ENCODE measurements around the gene BLVRB.

BLVRB gene

DNA sequence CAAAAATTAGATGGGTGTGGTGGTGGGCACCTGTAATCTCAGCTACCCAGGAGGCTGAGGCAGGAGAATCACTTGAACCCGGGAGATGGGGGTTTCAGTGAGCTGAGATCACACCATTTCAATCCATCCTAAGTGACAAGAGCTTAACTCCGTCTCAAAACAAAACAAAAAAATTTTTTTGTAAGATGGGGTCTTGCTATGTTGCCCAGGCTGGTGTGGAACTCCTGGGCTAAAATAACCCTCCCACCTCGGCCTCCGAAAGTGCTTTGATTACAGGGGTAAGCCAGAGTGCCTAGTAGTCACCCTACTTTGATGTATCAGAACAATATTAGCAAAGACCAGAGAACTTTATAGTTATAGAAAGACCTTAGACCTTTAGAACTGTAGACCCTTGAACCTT, 9.2 kb upstream of the BLVRB start:
- Histone ChIP-seq H3K27ac (ENCODE audit: low read length) (no peak overlapping the region), H4K20me1 (ENCODE audit: insufficient read depth, low read length) (no peaks in the 10 kb centered on the region), H3K4me2 (ENCODE audit: low read length) (no peak overlapping the region), H3K4me3 (ENCODE audit: low read length) (no peak overlapping the region), H3K79me2 (ENCODE audit: low read length) (no peaks in the 10 kb centered on the region), H2AFZ (ENCODE audit: low read depth, low read length) (no peak overlapping the region), H3K9ac (ENCODE audit: low read length) (no peak overlapping the region), H3K4me1 (ENCODE audit: low read length) (no peaks in the 10 kb centered on the region), H3K9me3 (ENCODE audit: insufficient read depth, low read length) (no peaks in the 10 kb centered on the region), H3K36me3 (replicated peaks; ENCODE audit: low read depth, low read length) (no peaks in the 10 kb centered on the region), H3K27me3 (ENCODE audit: low read depth, low read length) (no peaks in the 10 kb centered on the region; the same call in 1 of the 2 replicates)
- TF ChIP-seq, protein P1, sequence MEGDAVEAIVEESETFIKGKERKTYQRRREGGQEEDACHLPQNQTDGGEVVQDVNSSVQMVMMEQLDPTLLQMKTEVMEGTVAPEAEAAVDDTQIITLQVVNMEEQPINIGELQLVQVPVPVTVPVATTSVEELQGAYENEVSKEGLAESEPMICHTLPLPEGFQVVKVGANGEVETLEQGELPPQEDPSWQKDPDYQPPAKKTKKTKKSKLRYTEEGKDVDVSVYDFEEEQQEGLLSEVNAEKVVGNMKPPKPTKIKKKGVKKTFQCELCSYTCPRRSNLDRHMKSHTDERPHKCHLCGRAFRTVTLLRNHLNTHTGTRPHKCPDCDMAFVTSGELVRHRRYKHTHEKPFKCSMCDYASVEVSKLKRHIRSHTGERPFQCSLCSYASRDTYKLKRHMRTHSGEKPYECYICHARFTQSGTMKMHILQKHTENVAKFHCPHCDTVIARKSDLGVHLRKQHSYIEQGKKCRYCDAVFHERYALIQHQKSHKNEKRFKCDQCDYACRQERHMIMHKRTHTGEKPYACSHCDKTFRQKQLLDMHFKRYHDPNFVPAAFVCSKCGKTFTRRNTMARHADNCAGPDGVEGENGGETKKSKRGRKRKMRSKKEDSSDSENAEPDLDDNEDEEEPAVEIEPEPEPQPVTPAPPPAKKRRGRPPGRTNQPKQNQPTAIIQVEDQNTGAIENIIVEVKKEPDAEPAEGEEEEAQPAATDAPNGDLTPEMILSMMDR (IDR thresholded peaks at IDR 0.05; ENCODE audit: low read depth, low read length), result no peak
- TF ChIP-seq EZH2phosphoT487 (IDR thresholded peaks at IDR 0.05; ENCODE audit: low read depth), result no peak

DNA sequence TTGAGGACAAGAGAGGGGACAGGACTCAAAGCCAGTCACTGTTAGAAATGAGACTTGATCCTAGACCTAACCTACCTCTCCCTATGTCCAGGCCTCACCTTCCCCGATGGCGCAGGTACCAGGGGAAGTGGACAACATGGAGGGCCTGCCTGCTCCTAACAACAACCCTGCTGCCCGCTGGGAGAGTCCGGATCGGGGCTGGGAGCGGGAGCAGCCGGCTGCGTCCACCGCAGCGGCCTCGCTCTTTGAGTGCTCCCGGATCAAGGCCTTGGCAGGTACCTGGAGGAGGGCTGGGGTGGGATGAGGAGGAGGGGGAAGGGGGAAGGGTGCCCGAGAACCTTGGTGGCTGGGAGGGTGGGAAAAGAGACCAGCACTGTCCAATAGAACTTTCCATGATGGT, 7.0 kb upstream of the BLVRB start:
- TF ChIP-seq, protein P1 (IDR thresholded peaks at IDR 0.05; ENCODE audit: low read depth, low read length), result no peak
- TF ChIP-seq EZH2phosphoT487 (IDR thresholded peaks at IDR 0.05; ENCODE audit: low read depth), result no peak
- H4K20me1 ChIP-seq (ENCODE audit: insufficient read depth, low read length), result no peaks in the 10 kb centered on the region
- H3K36me3 ChIP-seq (replicated peaks; ENCODE audit: low read depth, low read length), result no peaks in the 10 kb centered on the region
- H3K79me2 ChIP-seq (ENCODE audit: low read length), result no peaks in the 10 kb centered on the region
- no peaks in the 10 kb centered on the region for H3K4me1 ChIP-seq (ENCODE audit: low read length)
- no peak overlapping the region for H3K27ac ChIP-seq (ENCODE audit: low read length)
- no peak overlapping the region for H3K4me2 ChIP-seq (ENCODE audit: low read length)
- no peak overlapping the region for H3K4me3 ChIP-seq (ENCODE audit: low read length)
- H3K9me3 ChIP-seq (ENCODE audit: insufficient read depth, low read length), result no peaks in the 10 kb centered on the region
- no peak overlapping the region for H3K9ac ChIP-seq (ENCODE audit: low read length)
- no peak overlapping the region for H2AFZ ChIP-seq (ENCODE audit: low read depth, low read length)
- no peaks in the 10 kb centered on the region for H3K27me3 ChIP-seq (ENCODE audit: low read depth, low read length)

DNA sequence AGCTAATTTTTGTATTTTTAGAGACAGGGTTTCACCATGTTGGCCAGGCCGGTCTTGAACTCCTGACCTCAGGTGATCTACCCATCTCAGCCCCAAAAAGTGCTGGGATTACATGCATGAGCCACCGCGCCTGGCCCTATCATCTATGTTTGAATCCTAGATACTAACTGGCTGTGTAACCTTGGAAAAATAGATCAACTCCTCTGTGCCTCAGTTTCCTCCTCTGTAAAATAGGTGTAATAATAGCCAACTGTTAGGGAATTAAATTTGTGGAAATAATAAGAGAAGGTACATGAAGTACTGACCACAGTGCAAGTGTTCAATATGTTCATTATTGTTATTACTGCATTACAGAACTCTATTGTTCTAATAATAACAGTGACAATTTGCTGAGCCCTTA, 5.6 kb upstream of the BLVRB start:
- Histone ChIP-seq H3K36me3 (replicated peaks; ENCODE audit: low read depth, low read length) (no peaks in the 10 kb centered on the region), H4K20me1 (ENCODE audit: insufficient read depth, low read length) (no peaks in the 10 kb centered on the region)

DNA sequence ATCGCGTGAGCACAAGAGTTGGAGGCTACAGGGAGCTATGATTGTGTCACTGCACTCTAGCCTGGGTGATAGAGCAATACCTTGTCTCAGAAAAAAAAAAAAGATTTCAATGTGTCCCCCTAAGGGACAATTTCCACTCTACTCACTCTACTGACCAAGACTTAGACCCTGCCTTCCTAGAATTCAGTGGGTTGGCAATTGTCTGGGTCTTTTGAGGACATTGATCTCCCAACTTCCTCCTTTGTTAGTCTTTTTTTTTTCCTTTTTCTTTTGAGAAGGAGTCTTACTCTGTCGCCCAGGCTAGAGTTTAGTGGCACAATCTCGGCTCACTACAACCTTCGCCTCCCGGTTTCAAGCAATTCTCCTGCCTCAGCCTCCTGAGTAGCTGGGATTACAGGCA, 3.5 kb upstream of the BLVRB start:
- Histone ChIP-seq H3K4me2 (ENCODE audit: low read length) (no peak overlapping the region), H3K79me2 (ENCODE audit: low read length) (no peaks in the 10 kb centered on the region), H3K27ac (ENCODE audit: low read length) (no peak overlapping the region), H3K27me3 (ENCODE audit: low read depth, low read length) (no peaks in the 10 kb centered on the region), H4K20me1 (ENCODE audit: insufficient read depth, low read length) (no peaks in the 10 kb centered on the region), H3K9me3 (ENCODE audit: insufficient read depth, low read length) (no peaks in the 10 kb centered on the region), H2AFZ (ENCODE audit: low read depth, low read length) (no peak overlapping the region), H3K4me3 (ENCODE audit: low read length) (no peak overlapping the region), H3K36me3 (replicated peaks; ENCODE audit: low read depth, low read length) (no peaks in the 10 kb centered on the region), H3K9ac (ENCODE audit: low read length) (no peak overlapping the region), H3K4me1 (ENCODE audit: low read length) (peaks cover 15% of the 10 kb centered on the region)
- TF ChIP-seq, protein P1 (IDR thresholded peaks at IDR 0.05; ENCODE audit: low read depth, low read length), result no peak
- TF ChIP-seq EZH2phosphoT487 (IDR thresholded peaks at IDR 0.05; ENCODE audit: low read depth), result no peak

More for the DNA sequence above, 5.6 kb upstream of the BLVRB start:
- Histone ChIP-seq H3K4me3 (ENCODE audit: low read length) (no peak overlapping the region), H3K4me2 (ENCODE audit: low read length) (no peak overlapping the region), H3K27ac (ENCODE audit: low read length) (no peak overlapping the region), H3K4me1 (ENCODE audit: low read length) (peaks cover 4% of the 10 kb centered on the region), H3K79me2 (ENCODE audit: low read length) (no peaks in the 10 kb centered on the region), H3K27me3 (ENCODE audit: low read depth, low read length) (no peaks in the 10 kb centered on the region), H3K9me3 (ENCODE audit: insufficient read depth, low read length) (no peaks in the 10 kb centered on the region), H3K9ac (ENCODE audit: low read length) (no peak overlapping the region), H2AFZ (ENCODE audit: low read depth, low read length) (no peak overlapping the region)
- TF ChIP-seq, protein P1 (IDR thresholded peaks at IDR 0.05; ENCODE audit: low read depth, low read length), result no peak
- TF ChIP-seq EZH2phosphoT487 (IDR thresholded peaks at IDR 0.05; ENCODE audit: low read depth), result no peak
